H1 (cell line): ENCODE results near the gene SGK1. TPM values are rescaled to one million over a fixed set of nuclear protein-coding genes. Genes with fewer than 3 reads are reported as not detected.
A peak's percentile ranks its signal among the peaks of the same experiment; 100 is the strongest.
"Not testable (repeated sequence)": the region's sequence is repeated elsewhere in the genome, so short reads cannot be mapped to it uniquely, and the experiment has no call there.

Experiments
- CTCF ChIA-PET: fragments of 300-600 bp; sonication (Branson Sonifier 250); formaldehyde crosslinking; loops from one replicate; lab custom pipeline; 2021; ENCODE audit not compliant: partially characterized antibody; lab: Charles Lee
- POLR2A ChIA-PET: fragments of 300-600 bp; sonication (Branson Sonifier 250); formaldehyde crosslinking; loops from one replicate; lab custom pipeline; 2021; ENCODE audit warnings: inconsistent platforms; ENCODE audit not compliant: partially characterized antibody; lab: Charles Lee
- DNase-seq, 2 experiments: peaks; one replicate each; pipeline versions ENCODE4 v3.0.0 to v3.0.0-alpha.2; 2010 to 2022; ENCODE audit warnings: low spot score in 2 of 2, low read depth in 1 of 2, mixed read lengths in 1 of 2
- FAIRE-seq: peaks from 2 replicates; lab custom pipeline; 2011; peaks lifted over from hg19 to GRCh38; lab: Jason Lieb, UNC
- H2AFZ ChIP-seq: 2 replicates; pipeline ENCODE4 v1.8.1; 2012; ENCODE audit warnings: low read length, inconsistent platforms
- H2AK5ac ChIP-seq: 2 replicates; pipeline ENCODE4 v1.6.1; 2013; ENCODE audit warnings: low read depth, low read length
- H2BK120ac ChIP-seq: replicated peaks from 2 replicates; pipeline ENCODE3; 2013; ENCODE audit warnings: low read depth, low read length, inconsistent platforms
- H2BK12ac ChIP-seq: 2 replicates; pipeline ENCODE4 v1.6.1; 2013; ENCODE audit warnings: low read depth, low read length
- H2BK15ac ChIP-seq: 2 replicates; pipeline ENCODE4 v1.6.1; 2013; ENCODE audit warnings: low read length
- H2BK20ac ChIP-seq: 2 replicates; pipeline ENCODE4 v1.6.1; 2013; ENCODE audit warnings: low read length
- H2BK5ac ChIP-seq: 2 replicates; pipeline ENCODE4 v1.6.1; 2013; ENCODE audit warnings: low read depth, low read length
- H3K14ac ChIP-seq: 2 replicates; pipeline ENCODE4 v1.6.1; 2013; ENCODE audit warnings: inconsistent platforms; ENCODE audit not compliant: insufficient read length
- H3K18ac ChIP-seq: 2 replicates; pipeline ENCODE4 v1.6.1; 2013; ENCODE audit warnings: low read length; ENCODE audit errors: extremely low read depth
- H3K23ac ChIP-seq: 2 replicates; pipeline ENCODE4 v1.6.1; 2013; ENCODE audit warnings: inconsistent platforms; ENCODE audit not compliant: insufficient read length
- H3K23me2 ChIP-seq: 2 replicates; pipeline ENCODE4 v1.6.1; 2013; ENCODE audit warnings: low read depth, low read length
- H3K27ac ChIP-seq: 2 replicates; pipeline ENCODE4 v1.6.1; 2011; ENCODE audit warnings: low read depth, low read length, inconsistent platforms
- H3K27me3 ChIP-seq, 4 experiments: replicated peaks in 1 of 4; 1 replicate in 1 of 4; 2 replicates in 3 of 4; pipeline versions ENCODE4 v1.6.1 to v1.8.1; 2011 to 2013; ENCODE audit warnings: low read length in 3 of 4, mild to moderate bottlenecking in 3 of 4, inconsistent platforms in 2 of 4, mixed read lengths in 2 of 4, moderate library complexity in 1 of 4; ENCODE audit not compliant: control insufficient read depth in 3 of 4, insufficient read depth in 3 of 4; ENCODE audit errors: extremely low read depth in 1 of 4
- H3K36me3 ChIP-seq, 4 experiments: 2 replicates each; pipeline versions ENCODE4 v1.6.1 to v1.8.1; 2011 to 2013; ENCODE audit warnings: mild to moderate bottlenecking in 4 of 4, low read length in 3 of 4, moderate library complexity in 2 of 4, control low read depth in 1 of 4, inconsistent platforms in 1 of 4; ENCODE audit not compliant: insufficient read depth in 4 of 4, control insufficient read depth in 2 of 4
- H3K4ac ChIP-seq: replicated peaks from 2 replicates; pipeline ENCODE3; 2013; ENCODE audit warnings: low read length, low read depth, mixed read lengths, inconsistent platforms; ENCODE audit not compliant: insufficient read length
- H3K4me1 ChIP-seq, 4 experiments: replicated peaks in 1 of 4; 1 replicate in 1 of 4; 2 replicates in 3 of 4; pipeline versions ENCODE4 v1.6.1 to v1.8.1; 2011 to 2013; ENCODE audit warnings: low read length in 3 of 4, inconsistent platforms in 2 of 4, mixed read lengths in 1 of 4; ENCODE audit not compliant: insufficient read depth in 4 of 4, control insufficient read depth in 3 of 4
- H3K4me2 ChIP-seq, 2 experiments: 2 replicates each; pipeline versions ENCODE4 v1.6.1 to v1.8.1; 2011 to 2013; ENCODE audit warnings: low read depth in 2 of 2, low read length in 2 of 2, control low read depth in 1 of 2, inconsistent platforms in 1 of 2, mild to moderate bottlenecking in 1 of 2; ENCODE audit not compliant: insufficient read depth in 1 of 2
- H3K4me3 ChIP-seq, 4 experiments: fragments of 200-600, 300-600 bp in 1 of 4; sonication (generic), shearing (Covaris generic), sonication (Bioruptor Twin) in 1 of 4; 2 replicates each; pipeline versions ENCODE4 v1.5.1 to v1.8.1; 2011 to 2016; ENCODE audit warnings: low read length in 4 of 4, low read depth in 3 of 4, control low read depth in 2 of 4, inconsistent platforms in 2 of 4, mild to moderate bottlenecking in 2 of 4, mixed read lengths in 1 of 4, moderate library complexity in 1 of 4; ENCODE audit not compliant: insufficient read depth in 2 of 4; ENCODE audit errors: extremely low read depth in 1 of 4
- H3K56ac ChIP-seq: replicated peaks from 2 replicates; pipeline ENCODE3; 2013; ENCODE audit warnings: low read depth, mild to moderate bottlenecking, mixed read lengths, low read length, inconsistent platforms; ENCODE audit not compliant: insufficient read length
- H3K79me1 ChIP-seq: 2 replicates; pipeline ENCODE4 v1.6.1; 2013; ENCODE audit warnings: low read depth, low read length, control low read depth
- H3K79me2 ChIP-seq, 2 experiments: 2 replicates each; pipeline versions ENCODE4 v1.6.1 to v1.8.1; 2012 to 2013; ENCODE audit warnings: low read length in 2 of 2, mild to moderate bottlenecking in 2 of 2, inconsistent platforms in 1 of 2; ENCODE audit not compliant: insufficient read depth in 2 of 2, control insufficient read depth in 1 of 2
- H3K9ac ChIP-seq, 4 experiments: replicated peaks in 1 of 4; 1 replicate in 1 of 4; 2 replicates in 3 of 4; pipeline versions ENCODE4 v1.6.1 to v1.8.1; 2011 to 2013; ENCODE audit warnings: low read depth in 3 of 4, low read length in 3 of 4, control low read depth in 2 of 4, mild to moderate bottlenecking in 2 of 4, moderate library complexity in 2 of 4, inconsistent platforms in 1 of 4; ENCODE audit errors: extremely low read depth in 1 of 4
- H3K9me3 ChIP-seq, 2 experiments: 2 replicates each; pipeline versions ENCODE4 v1.6.1 to v1.8.1; 2012 to 2013; ENCODE audit warnings: mild to moderate bottlenecking in 2 of 2, moderate library complexity in 2 of 2, control low read depth in 1 of 2, inconsistent platforms in 1 of 2, low read depth in 1 of 2, low read length in 1 of 2, mixed read lengths in 1 of 2; ENCODE audit not compliant: insufficient read depth in 2 of 2
- H4K20me1 ChIP-seq, 2 experiments: replicated peaks in 1 of 2; 2 replicates each; pipeline versions ENCODE3 to v1.8.1; 2011 to 2013; ENCODE audit warnings: inconsistent platforms in 2 of 2, low read length in 2 of 2, mild to moderate bottlenecking in 1 of 2; ENCODE audit not compliant: insufficient read depth in 2 of 2, control insufficient read depth in 1 of 2
- H4K5ac ChIP-seq: 2 replicates; pipeline ENCODE4 v1.6.1; 2013; ENCODE audit warnings: low read length, low read depth, mixed read lengths, inconsistent platforms; ENCODE audit not compliant: insufficient read length
- H4K8ac ChIP-seq: 2 replicates; pipeline ENCODE4 v1.8.0; 2013; ENCODE audit warnings: mild to moderate bottlenecking, moderate library complexity, low read length, inconsistent platforms; ENCODE audit not compliant: insufficient read depth; ENCODE audit errors: extremely low read depth
- H4K91ac ChIP-seq: replicated peaks from 2 replicates; pipeline ENCODE3; 2013; ENCODE audit warnings: low read length, mixed read lengths, inconsistent platforms; ENCODE audit not compliant: insufficient read length
- WGBS, 2 experiments: shearing (Covaris generic) in 1 of 2; methylation state at CpG; one replicate each; pipeline versions ENCODE4 v1.1.6 to v1.1.7; 2013 to 2015; ENCODE audit warnings: low lambda C conversion rate in 2 of 2, mixed read lengths in 2 of 2, inconsistent platforms in 1 of 2, low coverage in 1 of 2, missing lambda C conversion rate in 1 of 2; ENCODE audit not compliant: insufficient replicate concordance in 2 of 2, insufficient coverage in 1 of 2, insufficient read length in 1 of 2; ENCODE audit errors: extremely low coverage in 1 of 2, missing lambda C conversion rate in 1 of 2; 5-methylcytosine and 5-hydroxymethylcytosine counted together
- polyA plus RNA-seq, 7 experiments: library from polyadenylated mRNA; depleted of rRNA in 3 of 7; stranded (reverse) in 5 of 7; unstranded in 2 of 7; fragments of >200 nt in 5 of 7; fragments of 200-250 nt in 2 of 7; gene quantifications; 1 replicate in 5 of 7; 2 replicates in 1 of 7; 4 replicates in 1 of 7; pipeline versions ENCODE4 v1.2.1 to v1.2.3, GENCODE V29; 2011 to 2013; ENCODE audit warnings: missing spikeins in 2 of 7, mixed read lengths in 2 of 7
- total RNA-seq: library from RNA; stranded (reverse); fragmentation: NEBNext Ultra II Directional; extraction: Animal tissue kit (Norgen Biotek cat#: 25700); gene quantifications from 2 replicates; pipeline ENCODE4 v1.2.1, GENCODE V29; 2021

The SGK1 gene
- total and polyA plus RNA-seq, 2 of the 8 experiments (the other 6 are each of a cell fraction or from before 2014, with no cell fraction given) = 14.5 to 18.4 TPM

GRCh38 chr6:134181726-134182125 lies 136.2 kb downstream of the SGK1 start:
- H2BK15ac ChIP-seq, H3K4me3 ChIP-seq, H2BK120ac ChIP-seq, H3K4me2 ChIP-seq, H3K14ac ChIP-seq, H3K18ac ChIP-seq, FAIRE-seq, H3K79me1 ChIP-seq, H3K27me3 ChIP-seq, H3K79me2 ChIP-seq, H4K8ac ChIP-seq, DNase-seq, H3K36me3 ChIP-seq, H4K91ac ChIP-seq, H2BK12ac ChIP-seq, POLR2A ChIA-PET, H3K27ac ChIP-seq, H3K23ac ChIP-seq, H3K9ac ChIP-seq, H3K9me3 ChIP-seq, H2AFZ ChIP-seq, H4K20me1 ChIP-seq, H2BK5ac ChIP-seq, H3K56ac ChIP-seq, H3K4ac ChIP-seq, H4K5ac ChIP-seq, H3K23me2 ChIP-seq, H2AK5ac ChIP-seq: not testable (repeated sequence)
- WGBS, 2 experiments = 92% methylated on average over 5 of the region's 5 CpGs; no CpG with 5 or more reads in 1 of the 2 experiments
- CTCF ChIA-PET = interaction anchor here (0.6 to 2.5 kb wide), 4 partner anchors 60 to 459 kb away, joined by 3 to 7 read pairs (median 4); no protein-coding TSS in a partner anchor
- Histone ChIP-seq H3K4me1 (peaks cover 6 to 17% (median 8%) of the 10 kb centered on the region in 4 experiments; a peak in 5 of 7 replicates), H2BK20ac (0 out of 2 replicates have a peak overlapping the region, but pooled peaks have one; percentile 55)

GRCh38 chr6:134181251-134181650 lies 136.7 kb downstream of the SGK1 start:
- H4K8ac ChIP-seq = peak overlapping the region; percentile 12; the same call in 1 of the 2 replicates
- H2BK120ac ChIP-seq, H2BK5ac ChIP-seq, H4K91ac ChIP-seq, DNase-seq, H4K5ac ChIP-seq, H2BK15ac ChIP-seq, H3K56ac ChIP-seq, H3K23ac ChIP-seq, H2AK5ac ChIP-seq, H2BK12ac ChIP-seq, H3K79me1 ChIP-seq, H3K23me2 ChIP-seq, FAIRE-seq, H3K36me3 ChIP-seq, H3K79me2 ChIP-seq, H3K18ac ChIP-seq, H2AFZ ChIP-seq, H4K20me1 ChIP-seq, H3K4me2 ChIP-seq, H3K9ac ChIP-seq, H3K27ac ChIP-seq, H3K9me3 ChIP-seq, H3K4me3 ChIP-seq, POLR2A ChIA-PET, H3K4ac ChIP-seq, H3K14ac ChIP-seq: not testable (repeated sequence)
- 90% methylated on average over 8 of the region's 8 CpGs; no CpG with 5 or more reads in 1 of the 2 experiments for WGBS, 2 experiments
- peaks cover 0 to 14% (median 10%) of the 10 kb centered on the region in 4 experiments; a peak in 6 of 7 replicates for H3K27me3 ChIP-seq
- CTCF ChIA-PET = interaction anchor here (0.5 to 2.5 kb wide), 7 partner anchors 62 to 648 kb away, joined by 3 to 7 read pairs (median 3); no protein-coding TSS in a partner anchor
- H2BK20ac ChIP-seq = 0 out of 2 replicates have a peak overlapping the region, but pooled peaks have one; percentile 24
- H3K4me1 ChIP-seq = peaks cover 8 to 20% (median 9%) of the 10 kb centered on the region in 4 experiments; a peak in 6 of 7 replicates
